Measurements from ENCODE around the gene KISS1R.
"Not testable (repeated sequence)": the region's sequence is repeated elsewhere in the genome, so short reads cannot be mapped to it uniquely, and the experiment has no call there.

Gene KISS1R

DNA sequence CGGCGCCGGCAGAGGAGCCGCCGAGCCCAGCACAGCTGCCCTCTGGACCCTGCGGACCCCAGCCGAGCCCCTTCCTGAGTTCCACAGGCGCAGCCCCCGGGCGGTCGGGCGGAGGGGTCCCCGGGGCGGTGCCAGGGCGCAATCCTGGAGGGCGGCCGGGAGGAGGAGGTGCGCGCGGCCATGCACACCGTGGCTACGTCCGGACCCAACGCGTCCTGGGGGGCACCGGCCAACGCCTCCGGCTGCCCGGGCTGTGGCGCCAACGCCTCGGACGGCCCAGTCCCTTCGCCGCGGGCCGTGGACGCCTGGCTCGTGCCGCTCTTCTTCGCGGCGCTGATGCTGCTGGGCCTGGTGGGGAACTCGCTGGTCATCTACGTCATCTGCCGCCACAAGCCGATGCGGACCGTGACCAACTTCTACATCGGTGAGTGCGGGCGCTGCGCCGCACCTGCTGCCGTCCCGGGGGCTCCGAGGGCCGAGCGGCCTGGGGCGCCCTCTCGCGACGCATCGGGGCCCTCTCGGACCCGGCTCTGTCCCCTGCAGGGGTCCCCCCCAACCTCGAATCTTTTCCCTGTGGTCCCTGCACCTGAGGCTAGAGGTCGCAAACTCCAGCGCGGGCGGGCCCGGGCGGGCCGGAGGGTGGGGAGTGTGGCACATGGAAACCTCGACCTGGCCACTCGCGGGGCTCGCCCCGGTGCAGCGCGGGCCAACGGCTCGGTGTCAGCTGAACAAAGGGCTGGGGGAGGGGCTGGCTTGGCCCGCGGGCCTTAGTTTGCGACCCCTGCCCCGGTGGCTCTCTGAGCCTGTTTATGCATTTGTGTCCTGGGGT lies at the start of gene KISS1R:
Gene KISS1R, plus strand, starts transcription at position 11 of the 829 bp plus-strand sequence. Its CDS starts 170 bp downstream, at position 181.
- DNase-seq: no peak

DNA sequence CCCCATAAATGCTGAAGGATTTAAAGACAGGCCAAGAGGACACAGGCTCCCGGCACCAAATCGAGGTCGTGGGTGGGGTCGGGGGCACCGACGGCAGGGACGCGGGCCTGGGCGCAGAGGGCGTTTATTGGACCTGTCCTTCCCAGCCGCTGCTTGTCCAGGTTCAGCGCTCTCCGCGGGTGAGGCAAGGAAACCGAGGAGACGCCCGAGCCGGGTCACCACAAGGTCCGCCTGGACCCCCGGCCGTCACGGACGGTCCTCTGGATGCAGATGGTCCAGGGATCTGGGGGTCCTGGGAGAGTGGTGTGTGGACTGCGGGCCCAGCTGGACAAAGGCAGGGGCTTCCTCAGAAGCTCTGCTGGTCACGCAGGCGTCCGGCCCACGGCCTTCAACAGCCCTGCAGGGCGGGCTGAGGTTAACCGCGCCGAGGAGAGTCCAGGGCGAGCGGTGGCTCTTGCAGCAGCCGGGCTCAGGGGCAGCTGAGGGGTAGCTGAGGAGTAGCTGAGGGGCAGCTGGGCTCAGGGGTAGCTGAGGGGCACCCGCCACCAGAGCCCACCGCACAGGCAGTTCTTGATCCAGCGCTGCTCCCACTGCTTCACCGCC lies 49.2 kb upstream of the KISS1R start:
- DNase-seq: no peak

DNA sequence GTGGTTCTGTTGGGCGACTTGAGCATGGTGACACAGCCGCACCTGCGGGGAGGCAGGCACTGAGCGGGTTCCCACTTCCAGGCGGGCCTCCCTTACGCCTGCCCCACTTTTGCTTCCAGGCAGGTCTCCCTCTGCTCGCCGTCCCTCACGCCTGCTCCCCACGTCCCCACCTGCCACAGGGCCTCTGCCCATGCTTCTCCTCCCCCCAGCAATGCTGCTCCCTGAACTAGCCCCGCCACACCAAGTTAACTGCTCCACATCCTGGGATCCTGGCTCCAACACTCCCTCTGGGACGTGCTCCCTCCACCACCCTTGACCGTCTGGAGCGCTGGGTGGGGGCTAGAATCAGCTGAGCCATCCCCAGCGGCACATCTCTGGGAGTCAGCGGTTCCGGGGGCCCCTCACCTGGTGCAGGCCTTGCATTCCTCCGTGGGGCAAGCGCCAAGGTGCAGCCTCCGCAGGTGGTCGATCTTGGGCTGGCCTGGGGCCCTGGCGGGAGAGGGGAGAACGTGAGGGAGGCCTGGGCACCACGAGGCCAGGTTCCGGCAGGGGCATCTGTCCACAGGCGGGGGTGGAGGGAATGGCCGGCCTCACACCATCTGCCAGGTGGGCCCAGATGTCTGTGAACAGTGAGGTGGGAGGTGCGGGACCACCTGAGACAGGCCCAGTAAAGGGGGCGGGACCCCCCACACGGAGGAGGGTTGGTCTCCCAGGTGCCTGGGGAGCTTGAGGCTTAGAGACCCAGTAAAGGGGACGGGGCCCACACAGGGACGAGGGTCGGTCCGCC lies 48.5 kb upstream of the KISS1R start:
- no peak for DNase-seq

DNA sequence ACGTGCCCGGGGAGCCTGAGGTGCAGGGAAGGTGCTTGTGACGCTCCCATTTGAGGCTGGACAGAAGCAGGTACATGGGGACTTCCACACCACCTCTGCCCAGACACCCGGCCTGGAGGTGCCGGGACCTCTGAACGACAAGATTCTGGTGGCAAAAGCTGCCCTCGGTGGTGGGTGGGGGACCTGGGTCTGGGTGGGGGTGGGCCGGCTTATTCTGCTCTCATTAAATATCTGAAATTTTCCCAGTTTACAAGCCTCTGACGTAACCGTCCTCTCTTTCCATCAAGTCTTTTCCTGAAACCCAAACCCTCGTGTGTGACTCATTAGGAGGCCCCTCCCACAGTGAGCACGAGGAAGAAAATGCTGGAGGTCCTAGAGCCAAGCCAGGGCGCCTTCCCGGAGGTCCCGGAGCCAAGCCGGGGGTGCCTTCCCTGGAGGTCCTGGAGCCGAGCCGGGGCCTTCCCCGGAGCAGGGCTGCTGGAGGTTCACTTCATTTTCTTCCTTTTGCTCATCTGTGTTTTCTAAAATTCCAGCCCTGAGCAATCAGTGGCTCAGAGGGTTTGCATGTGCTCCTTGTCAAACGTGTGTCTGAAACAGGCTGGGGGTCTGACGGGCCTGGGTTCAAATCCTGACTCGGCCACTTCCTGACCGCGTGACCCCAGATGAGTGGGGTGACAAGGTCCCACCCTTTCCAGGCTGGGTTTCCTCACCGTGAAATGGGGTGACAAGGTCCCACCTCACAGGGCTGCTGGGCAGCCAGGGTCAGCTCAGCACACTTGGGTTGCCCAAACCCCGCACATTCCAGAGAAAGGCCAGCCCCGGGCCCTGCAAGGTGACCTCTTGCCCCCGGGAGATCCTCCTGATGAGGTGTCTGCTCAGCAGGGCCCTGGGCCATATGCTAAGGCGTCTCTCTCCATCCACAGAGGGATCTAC lies 47.6 kb upstream of the KISS1R start:
- DNase-seq: no peak

DNA sequence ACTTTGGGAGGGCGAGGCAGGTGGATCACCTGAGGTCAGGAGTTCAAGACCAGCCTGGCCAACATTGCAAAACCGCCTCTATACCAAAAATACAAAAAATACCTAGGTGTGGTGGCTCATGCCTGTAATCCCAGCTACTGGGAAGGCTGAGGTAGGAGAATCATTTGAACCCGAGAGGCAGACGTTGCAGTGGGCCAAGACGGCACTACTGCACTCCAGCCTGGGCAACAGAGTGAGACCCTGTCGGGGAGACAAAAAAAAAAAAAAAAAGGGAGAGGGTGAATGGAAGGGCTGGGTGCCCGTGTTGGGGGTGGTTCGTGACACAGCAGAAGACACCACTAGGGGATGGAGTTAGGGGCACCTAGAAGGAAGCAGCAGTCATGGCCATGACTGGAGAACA lies 46.8 kb upstream of the KISS1R start:
- no peak for DNase-seq

DNA sequence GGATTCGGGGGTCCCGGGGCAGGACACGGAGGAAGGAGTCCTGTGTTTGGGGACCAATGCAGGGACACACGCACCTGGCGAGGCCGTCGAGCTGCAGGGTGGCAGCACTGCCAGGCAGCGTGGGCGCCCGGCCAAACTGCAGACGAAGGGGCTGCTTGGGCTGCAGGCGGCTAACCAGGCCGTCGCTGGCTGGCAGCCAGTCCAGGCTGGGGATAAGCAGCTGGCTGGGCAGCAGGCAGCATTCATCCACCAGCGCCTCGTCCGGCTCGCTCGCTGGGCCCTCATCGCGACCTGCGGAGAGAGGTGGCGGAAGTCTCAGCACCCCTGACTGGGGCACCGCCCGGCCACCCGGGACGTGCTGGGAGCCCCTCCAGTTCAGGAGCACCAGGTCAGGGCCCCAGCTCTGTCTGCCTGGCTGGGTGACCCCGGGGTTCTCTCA lies 46.2 kb upstream of the KISS1R start:
- DNase-seq: no peak

DNA sequence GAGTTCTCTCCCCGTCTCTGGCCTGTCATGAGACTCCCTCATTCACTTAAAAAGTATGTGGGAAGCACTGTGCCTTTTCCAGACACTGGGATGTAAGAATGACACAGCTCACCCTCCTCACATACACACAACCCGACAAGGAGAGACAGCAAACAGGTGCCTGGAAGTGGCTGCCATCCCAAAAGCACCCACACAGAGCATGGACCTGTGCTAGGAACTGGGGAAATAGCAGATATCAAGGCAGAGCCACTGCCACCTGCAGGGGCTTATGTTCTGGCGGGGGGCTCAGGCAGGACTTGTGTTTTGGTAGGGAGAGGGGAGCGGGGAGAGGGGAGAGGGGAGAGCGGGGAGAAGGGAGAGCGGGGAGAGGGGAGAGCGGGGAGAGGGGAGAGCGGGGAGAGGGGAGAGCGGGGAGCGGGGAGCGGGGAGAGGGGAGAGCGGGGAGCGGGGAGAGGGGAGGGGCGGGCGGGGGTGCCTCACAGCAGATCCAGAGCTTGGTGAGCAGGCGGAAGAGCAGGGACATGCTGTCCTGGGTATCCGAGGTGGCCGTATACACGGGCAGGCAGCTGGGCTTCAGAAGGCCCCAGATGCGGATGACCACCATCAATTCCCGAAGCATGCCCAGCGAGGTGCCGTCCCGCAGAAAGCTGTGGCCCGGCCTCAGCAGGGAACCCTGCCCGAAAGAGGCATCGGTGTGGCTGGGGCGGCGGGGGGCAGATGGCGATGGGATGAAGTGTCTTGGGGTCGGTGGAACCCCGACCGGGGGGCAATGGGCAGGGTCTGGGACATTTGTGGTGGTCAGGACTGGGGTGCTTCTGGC lies 45.5 kb upstream of the KISS1R start:
- no peak for DNase-seq

DNA sequence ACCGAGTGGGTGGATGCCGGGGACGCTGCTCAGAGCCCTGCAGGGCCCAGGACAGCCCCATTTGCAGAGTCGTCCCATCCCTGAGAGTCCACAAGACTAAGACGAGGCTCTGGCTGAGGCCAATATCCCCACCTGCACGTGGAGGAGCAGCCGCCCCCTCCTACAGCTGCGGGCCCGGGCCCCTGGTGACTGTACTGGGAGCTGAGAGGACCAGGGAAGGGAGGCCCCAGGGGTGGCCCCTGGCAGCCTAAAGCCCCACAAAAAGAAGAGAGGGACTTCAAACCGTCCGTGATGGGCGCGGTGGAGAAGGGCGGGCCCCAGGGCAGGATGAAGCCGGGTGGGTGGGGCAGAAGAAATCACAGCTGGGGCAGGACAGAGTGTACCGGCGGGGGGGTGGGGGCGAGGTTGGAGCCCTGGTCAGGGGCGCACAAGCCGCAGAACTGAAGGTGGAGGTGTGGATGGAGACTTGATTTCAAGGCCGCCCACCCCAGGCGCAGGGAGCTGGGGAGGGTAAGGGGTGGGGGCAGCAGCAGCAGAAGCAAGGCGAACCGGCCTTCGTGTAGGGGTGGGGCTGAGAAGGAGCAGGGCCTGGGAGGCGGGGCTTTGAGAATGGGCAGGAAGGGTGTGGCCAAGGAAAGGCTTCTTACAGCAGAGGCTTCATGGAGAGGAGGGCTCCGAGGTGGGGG lies 44.7 kb upstream of the KISS1R start:
- DNase-seq: no peak

DNA sequence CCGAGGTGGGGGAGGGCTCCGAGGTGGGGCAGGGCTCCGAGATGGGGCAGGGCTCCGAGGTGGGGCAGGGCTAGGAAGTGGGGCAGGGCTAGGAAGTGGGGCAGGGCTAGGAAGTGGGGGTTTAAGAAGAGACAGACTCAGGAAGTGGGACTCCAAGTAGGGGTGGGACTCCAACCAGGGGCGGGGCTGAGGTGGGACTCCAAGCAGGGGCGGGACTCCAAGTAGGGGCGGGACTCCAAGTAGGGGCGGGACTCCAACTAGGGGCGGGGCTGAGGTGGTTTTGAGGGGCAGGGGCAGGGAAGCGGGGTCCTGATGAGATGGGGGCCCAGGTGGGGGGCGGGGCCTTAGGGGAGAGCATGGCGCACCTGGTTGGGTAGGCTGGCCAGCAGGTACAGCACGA lies 44.0 kb upstream of the KISS1R start:
- no peak for DNase-seq

DNA sequence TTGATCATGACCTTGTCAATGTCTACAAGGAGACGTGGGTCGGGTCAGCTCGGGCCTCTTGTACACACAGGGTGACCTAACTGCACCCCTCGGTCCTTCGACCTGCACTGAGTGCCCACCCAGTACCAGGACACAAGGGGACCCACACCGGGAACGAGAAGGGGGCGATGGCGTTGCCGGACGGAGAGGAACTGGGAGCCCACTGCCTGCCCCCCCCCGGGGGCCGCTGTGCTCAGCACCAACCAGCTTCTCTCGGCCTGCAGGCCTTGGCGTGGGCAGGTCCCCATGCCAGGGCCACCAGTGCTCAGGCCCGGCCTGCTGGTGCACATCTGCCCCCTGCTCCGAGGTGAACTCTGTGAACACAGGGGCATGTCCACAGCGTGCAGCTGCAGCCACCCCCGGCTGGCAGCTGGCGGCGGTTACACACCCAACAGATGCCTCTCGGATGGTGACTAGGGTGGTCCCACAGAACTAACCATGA lies 43.5 kb upstream of the KISS1R start:
- no peak for DNase-seq

DNA sequence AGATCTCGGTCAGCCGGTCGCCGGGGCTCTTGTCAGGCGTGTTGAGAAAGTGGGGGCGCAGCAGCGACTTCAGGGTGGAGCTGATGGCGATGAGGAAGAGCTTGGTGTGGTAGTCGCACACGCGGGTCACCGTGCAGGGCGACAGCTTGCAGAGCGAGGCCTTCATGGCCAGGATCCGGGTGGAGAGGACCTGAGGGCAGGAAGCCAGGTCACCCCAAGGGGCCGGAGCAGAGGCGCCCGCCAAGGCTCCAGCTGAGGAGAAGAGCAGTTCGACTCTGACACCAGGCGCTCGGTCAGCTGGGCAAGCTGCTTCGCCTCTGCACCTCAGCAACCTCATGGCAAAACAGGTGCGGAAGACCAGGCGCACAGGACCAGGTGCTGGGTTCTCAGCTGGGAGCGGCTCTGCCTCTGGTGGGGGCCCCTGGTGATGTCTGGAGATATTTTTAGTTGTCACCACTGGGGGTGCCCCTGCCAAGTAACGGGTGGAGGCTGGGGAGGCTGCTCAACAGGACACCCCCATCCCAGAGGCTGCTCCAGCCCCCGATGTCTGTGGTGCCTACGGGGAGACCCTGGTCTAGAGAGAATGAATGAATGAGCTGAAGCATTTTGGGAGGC lies 41.8 kb upstream of the KISS1R start:
- DNase-seq: no peak

DNA sequence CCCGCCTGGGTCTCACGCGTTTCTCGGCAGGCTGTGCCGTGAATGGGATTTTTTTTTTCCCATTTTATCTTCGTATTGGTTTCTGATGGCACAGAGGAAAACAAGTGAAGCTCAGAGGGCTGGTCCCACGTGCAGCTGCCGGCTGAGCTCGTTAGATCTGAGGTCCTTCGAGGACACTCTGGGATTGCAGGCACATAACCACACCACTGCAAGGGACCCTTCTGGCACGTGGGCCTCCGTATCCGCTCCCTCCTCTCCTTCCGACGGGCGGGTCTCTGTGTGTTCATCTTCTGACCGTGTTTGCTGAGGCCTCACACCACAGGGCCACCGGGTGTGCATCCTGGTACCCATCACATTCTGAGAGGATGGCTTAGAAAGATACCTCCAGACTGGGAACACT lies 41.0 kb upstream of the KISS1R start:
- DNase-seq: no peak

DNA sequence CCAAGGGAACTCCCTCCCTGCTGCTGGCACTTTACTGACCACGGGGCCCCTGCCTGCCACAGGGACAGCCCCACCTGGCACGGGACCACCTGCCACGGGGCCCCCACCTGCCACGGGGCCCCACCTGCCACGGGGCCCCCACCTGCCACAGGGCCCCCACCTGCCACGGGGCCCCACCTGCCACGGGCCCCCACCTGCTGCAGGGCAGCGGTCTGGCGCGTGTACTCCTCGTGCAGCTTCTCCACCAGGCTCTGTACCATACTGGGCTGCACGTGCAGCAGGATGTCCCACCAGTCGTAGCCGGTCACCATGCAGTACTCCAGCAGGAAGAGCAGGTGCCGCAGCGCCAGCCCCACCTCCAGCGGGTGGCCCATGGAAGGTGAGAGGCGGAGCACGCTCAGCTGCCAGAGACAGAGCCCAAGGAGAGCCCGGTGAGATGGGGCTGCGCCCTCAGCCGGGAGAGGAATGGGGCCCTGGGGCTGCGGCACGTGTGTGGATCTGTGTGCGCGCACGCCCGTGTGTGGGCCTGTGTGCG lies 40.3 kb upstream of the KISS1R start:
- DNase-seq: no peak

DNA sequence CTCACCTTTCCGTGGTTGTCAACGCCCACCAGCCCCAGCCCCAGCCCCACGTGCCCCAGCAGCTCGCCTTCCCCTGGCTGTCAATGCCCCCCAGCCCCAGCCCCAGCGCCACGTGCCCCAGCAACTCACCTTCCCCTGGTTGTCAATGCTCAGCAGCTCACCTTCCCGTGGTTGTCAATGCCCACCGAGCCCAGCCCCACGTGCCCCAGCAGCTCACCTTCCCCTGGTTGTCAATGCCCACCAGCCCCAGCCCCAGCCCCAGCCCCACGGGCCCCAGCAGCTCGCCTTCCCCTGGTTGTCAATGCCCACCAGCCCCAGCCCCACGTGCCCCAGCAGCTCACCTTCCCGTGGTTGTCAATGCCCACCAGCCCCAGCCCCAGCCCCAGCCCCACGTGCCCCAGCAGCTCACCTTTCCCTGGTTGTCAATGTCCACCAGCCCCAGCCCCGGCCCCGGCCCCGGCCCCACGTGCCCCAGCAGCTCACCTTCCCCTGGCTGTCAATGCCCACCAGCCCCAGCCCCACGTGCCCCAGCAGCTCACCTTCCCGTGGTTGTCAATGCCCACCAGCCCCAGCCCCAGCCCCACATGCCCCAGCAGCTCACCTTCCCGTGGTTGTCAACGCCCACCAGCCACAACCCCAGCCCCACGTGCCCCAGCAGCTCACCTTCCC lies 39.0 kb upstream of the KISS1R start:
- DNase-seq: not testable (repeated sequence)

DNA sequence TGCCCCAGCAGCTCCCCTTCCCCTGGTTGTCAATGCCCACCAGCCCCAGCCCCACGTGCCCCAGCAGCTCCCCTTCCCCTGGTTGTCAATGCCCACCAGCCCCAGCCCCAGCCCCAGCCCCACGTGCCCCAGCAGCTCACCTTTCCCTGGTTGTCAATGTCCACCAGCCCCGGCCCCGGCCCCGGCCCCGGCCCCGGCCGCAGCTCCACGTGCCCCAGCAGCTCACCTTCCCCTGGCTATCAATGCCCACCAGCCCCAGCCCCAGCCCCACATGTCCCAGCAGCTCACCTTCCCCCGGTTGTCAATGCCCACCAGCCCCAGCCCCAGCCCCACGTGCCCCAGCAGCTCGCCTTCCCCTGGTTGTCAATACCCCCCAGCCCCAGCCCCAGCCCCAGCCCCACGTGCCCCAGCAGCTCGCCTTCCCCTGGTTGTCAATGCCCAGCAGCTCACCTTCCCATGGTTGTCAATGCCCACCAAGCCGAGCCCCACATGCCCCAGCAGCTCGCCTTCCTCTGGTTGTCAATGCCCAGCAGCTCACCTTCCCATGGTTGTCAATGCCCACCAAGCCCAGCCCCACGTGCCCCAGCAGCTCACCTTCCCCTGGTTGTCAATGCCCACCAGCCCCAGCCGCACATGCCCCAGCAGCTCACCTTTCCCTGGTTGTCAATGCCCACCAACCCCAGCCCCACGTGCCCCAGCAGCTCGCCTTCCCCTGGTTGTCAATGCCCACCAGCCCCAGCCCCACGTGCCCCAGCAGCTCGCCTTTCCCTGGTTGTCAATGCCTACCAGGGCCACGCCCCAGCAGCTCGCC lies 38.2 kb upstream of the KISS1R start:
- DNase-seq: not testable (repeated sequence)

DNA sequence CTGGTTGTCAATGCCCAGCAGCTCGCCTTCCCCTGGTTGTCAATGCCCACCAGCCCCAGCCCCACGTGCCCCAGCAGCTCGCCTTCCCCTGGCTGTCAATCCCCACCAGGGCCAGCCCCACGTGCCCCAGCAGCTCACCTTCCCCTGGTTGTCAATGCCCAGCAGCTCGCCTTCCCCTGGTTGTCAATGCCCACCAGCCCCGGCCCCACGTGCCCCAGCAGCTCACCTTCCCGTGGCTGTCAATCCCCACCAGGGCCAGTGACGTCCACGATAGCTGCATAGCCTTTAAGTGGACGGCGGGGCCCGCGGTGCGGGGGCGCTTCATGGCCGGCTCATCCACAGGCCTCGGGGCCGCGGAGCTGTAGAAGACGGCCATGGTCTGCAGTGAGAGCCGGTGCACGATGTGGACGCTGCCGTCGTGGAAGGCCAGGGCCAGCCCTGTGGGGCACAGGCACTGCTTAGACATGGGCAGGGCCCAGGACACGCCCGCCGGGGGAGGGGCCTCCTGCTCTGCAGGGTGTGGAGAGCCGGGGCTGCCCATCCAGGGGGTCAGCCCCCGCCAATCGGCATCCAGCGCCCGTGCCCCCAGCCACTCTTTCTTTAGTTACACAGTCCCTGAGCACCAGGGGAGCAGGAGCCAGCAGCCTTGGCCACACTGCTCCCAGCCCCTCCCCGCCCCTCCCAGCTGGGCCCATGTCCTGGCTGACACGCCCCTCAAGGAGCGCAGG lies 37.3 kb upstream of the KISS1R start:
- DNase-seq: no peak

DNA sequence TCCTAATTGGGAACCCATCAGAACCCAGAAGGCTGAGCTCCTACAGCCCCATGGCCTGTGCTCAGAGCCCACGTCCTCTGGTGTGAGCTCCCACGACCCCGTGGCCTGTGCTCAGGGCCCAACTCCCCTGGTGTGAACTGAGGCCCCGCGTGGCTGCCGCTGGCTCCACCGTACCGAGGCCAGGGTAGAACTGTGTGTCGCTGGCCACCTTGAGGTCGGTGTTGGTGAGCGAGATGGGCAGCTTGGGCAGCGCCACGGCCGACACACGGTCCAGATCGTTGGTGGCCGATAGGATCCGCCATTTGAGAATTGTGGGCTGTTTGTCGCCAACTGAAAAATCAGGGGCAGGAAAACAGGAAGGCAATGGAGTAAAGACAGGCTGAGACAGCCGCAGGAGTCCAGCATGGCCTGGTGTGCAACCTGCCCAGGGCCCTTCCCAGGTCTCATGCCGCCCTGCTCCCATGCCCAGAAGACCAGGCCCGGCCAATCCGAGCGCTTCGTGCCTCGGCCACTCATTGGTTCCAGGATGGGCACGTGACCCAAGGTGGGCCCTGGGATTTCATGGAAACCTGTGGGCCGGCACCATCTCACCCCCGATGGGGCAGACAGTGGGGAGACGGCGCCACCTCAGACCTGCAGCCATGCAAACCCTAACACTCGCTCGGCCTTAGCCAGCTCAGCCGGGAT lies 35.6 kb upstream of the KISS1R start:
- no peak for DNase-seq

Data from GF-D8 (cell line).